ENCODE results near the gene PAPLN. TPM values are rescaled to one million over a fixed set of nuclear protein-coding genes. Genes with fewer than 3 reads are reported as not detected.

The PAPLN gene
- total and polyA plus RNA-seq, 2 experiments from 2014 or later: 2.8 to 13.2 TPM

- no peak overlapping the region for H2AFZ ChIP-seq
- no peak overlapping the region for H3K4me3 ChIP-seq
- no peaks in the 10 kb centered on the region for H4K20me1 ChIP-seq (replicated peaks; ENCODE audit: insufficient read depth)
- Mint-ChIP-seq H3K4me1 (peaks cover 32% of the 10 kb centered on the region), H3K9me3 (no peaks in the 10 kb centered on the region), H3K4me3 (no peak overlapping the region), H3K27ac (peak overlapping the region; percentile 88; the same call in 1 of the 2 replicates), H3K36me3 (ENCODE audit: low read depth) (peaks cover 35% of the 10 kb centered on the region; the same call in 2 of the 3 replicates), H3K27me3 (ENCODE audit: insufficient read depth, low read depth, poor library complexity) (no peaks in the 10 kb centered on the region)
- H3K27me3 ChIP-seq (ENCODE audit: insufficient read depth): no peaks in the 10 kb centered on the region
- no peaks in the 10 kb centered on the region for H3K9me2 ChIP-seq (ENCODE audit: insufficient read depth)
- H3K4me1 ChIP-seq (ENCODE audit: insufficient read depth): peaks cover 44% of the 10 kb centered on the region
- no peaks in the 10 kb centered on the region for H3K36me3 ChIP-seq (ENCODE audit: insufficient read depth)
- no peak for TF ChIP-seq ZNF331 (CRISPR knock-in tag; IDR thresholded peaks at IDR 0.05; ENCODE audit: low read depth)
- TF ChIP-seq REST (IDR thresholded peaks at IDR 0.05; ENCODE audit: unreplicated experiment): no peak
- TF ChIP-seq EZH2phosphoT487 (IDR thresholded peaks at IDR 0.05; ENCODE audit: unreplicated experiment): no peak
- no peak for TF ChIP-seq NANOG (IDR thresholded peaks at IDR 0.05; ENCODE audit: borderline replicate concordance)
- TF ChIP-seq ETS1 (IDR thresholded peaks at IDR 0.05): no peak
- no peak for TF ChIP-seq CREB1 (CRISPR knock-in tag; IDR thresholded peaks at IDR 0.05; ENCODE audit: low read depth)
- TF ChIP-seq STAT1 (IDR thresholded peaks at IDR 0.05; ENCODE audit: unreplicated experiment): no peak
- TF ChIP-seq POLR2AphosphoS5 (IDR thresholded peaks at IDR 0.05; ENCODE audit: low read depth): no peak
- TF ChIP-seq CTCF (conservative IDR thresholded peaks at IDR 0.05; ENCODE audit: low read depth in 2 of 2): no peak
- no peak for TF ChIP-seq EZH2 (IDR thresholded peaks at IDR 0.05; ENCODE audit: low read depth, unreplicated experiment)
- TF ChIP-seq JUNB (IDR thresholded peaks at IDR 0.05; ENCODE audit: unreplicated experiment): no peak
- no peak for TF ChIP-seq ZNF462 (CRISPR knock-in tag; IDR thresholded peaks at IDR 0.05)
- TF ChIP-seq ZNF114 (CRISPR knock-in tag; IDR thresholded peaks at IDR 0.05): no peak
- peak overlapping the region; percentile 12 for H3K4me2 ChIP-seq
- DNase-seq (ENCODE audit: low spot score) (no peak), ATAC-seq (no peak)
- H3K79me2 ChIP-seq (replicated peaks; ENCODE audit: insufficient read depth): no peaks in the 10 kb centered on the region
- H3F3A ChIP-seq (replicated peaks; ENCODE audit: low read depth): no peaks in the 10 kb centered on the region
- H3K27ac ChIP-seq (ENCODE audit: low read depth): peak overlapping the region; percentile 80
These were observed 52.0 kb downstream of the PAPLN start for GRCh38 chr14:73289308-73289707.

Data from GM23338 (cell line).